Measurements from ENCODE around the gene SORCS2.

Gene SORCS2

GRCh38 chr4:7675136-7675535, 482.8 kb downstream of the SORCS2 start (continued):
- TF ChIP-seq PBX3 (CRISPR knock-in tag; IDR thresholded peaks at IDR 0.05), result no peak
- TF ChIP-seq KLF9 (tag by site-specific recombination; IDR thresholded peaks at IDR 0.05; ENCODE audit: low read depth), result no peak
- TF ChIP-seq ZNF394 (tag by site-specific recombination; IDR thresholded peaks at IDR 0.05; ENCODE audit: borderline replicate concordance), result no peak
- TF ChIP-seq HIC1 (tag by site-specific recombination; IDR thresholded peaks at IDR 0.05), result no peak
- no peak for TF ChIP-seq ZNF146 (tag by site-specific recombination; IDR thresholded peaks at IDR 0.05)

GRCh38 chr4:7675612-7676320, 483.4 kb downstream of the SORCS2 start:
- CTCF ChIA-PET, result no interaction called here

More at GRCh38 chr4:7675612-7676320, 483.4 kb downstream of the SORCS2 start:
- no peak overlapping the region for H3K27ac ChIP-seq (ENCODE audit: extremely low read depth, low read depth, low read length)
- H3K36me3 ChIP-seq (ENCODE audit: control insufficient read depth in 2 of 2, insufficient read depth in 1 of 2, low read length in 2 of 2), result no peaks in the 10 kb centered on the region
- no peaks in the 10 kb centered on the region for H3K9me3 ChIP-seq (ENCODE audit: control insufficient read depth, insufficient read depth, low read depth, low read length)
- POLR2A ChIA-PET, result no interaction called here
- no peaks in the 10 kb centered on the region for H3K4me1 ChIP-seq (ENCODE audit: control insufficient read depth, insufficient read depth, low read length)
- no peak overlapping the region for H3K4me3 ChIP-seq (ENCODE audit: low read depth, low read length)
- TF ChIP-seq ZNF155 (tag by site-specific recombination; IDR thresholded peaks at IDR 0.05) (no peak), ZNF324 (tag by site-specific recombination; IDR thresholded peaks at IDR 0.05) (no peak), ZSCAN23 (tag by site-specific recombination; IDR thresholded peaks at IDR 0.05) (no peak), PATZ1 (tag by site-specific recombination; IDR thresholded peaks at IDR 0.05) (no peak), IKZF3 (tag by site-specific recombination; IDR thresholded peaks at IDR 0.05) (no peak), CTCF (tag by site-specific recombination; IDR thresholded peaks at IDR 0.05) (no peak), ZNF169 (tag by site-specific recombination; IDR thresholded peaks at IDR 0.05) (no peak), SP3 (tag by site-specific recombination; IDR thresholded peaks at IDR 0.05) (no peak), ZXDB (tag by site-specific recombination; IDR thresholded peaks at IDR 0.05) (no peak), PRDM2 (tag by site-specific recombination; IDR thresholded peaks at IDR 0.05; ENCODE audit: borderline replicate concordance) (no peak), ZNF184 (tag by site-specific recombination; IDR thresholded peaks at IDR 0.05) (no peak), ZNF521 (tag by site-specific recombination; IDR thresholded peaks at IDR 0.05) (no peak), PRDM1 (tag by site-specific recombination; IDR thresholded peaks at IDR 0.05) (no peak), ZNF76 (tag by site-specific recombination; IDR thresholded peaks at IDR 0.05; ENCODE audit: borderline replicate concordance, low read depth) (no peak)

All from HEK293 (cell line).